SK-N-SH treated with all-trans-retinoic acid at 6 μM for 48 hours (cell line): ENCODE data around the gene EXOC4.

Experiments
- ATAC-seq: fragments of 200-7000 bp; cut with Tn5 transposase; 3 replicates; pipeline ENCODE4 v1.9.1; 2020; ENCODE audit warnings: mild to moderate bottlenecking, moderate library complexity
- ARNTL ChIP-seq: fragments of 450-650 bp; formaldehyde crosslinking; IDR thresholded peaks from 2 replicates; pipeline ENCODE4 v1.5.0; 2020; ENCODE audit warnings: low read depth, mild to moderate bottlenecking, moderate library complexity, borderline replicate concordance
- BACH2 ChIP-seq: fragments of 250-450 bp; sonication (Bioruptor Pico); IDR thresholded peaks from 2 replicates; pipeline ENCODE4 v1.9.0; 2021; ENCODE audit warnings: mild to moderate bottlenecking, borderline replicate concordance
- CREB5 ChIP-seq: fragments of 250-450 bp; sonication (Bioruptor Pico); IDR thresholded peaks from 2 replicates; pipeline ENCODE4 v1.5.1; 2020; ENCODE audit warnings: low read depth, mild to moderate bottlenecking, moderate library complexity
- CSDC2 ChIP-seq: fragments of 250-450 bp; sonication (Bioruptor Pico); IDR thresholded peaks from 2 replicates; pipeline ENCODE4 v1.5.0; 2020; ENCODE audit warnings: mild to moderate bottlenecking, moderate library complexity
- CSRNP3 ChIP-seq: fragments of 250-450 bp; sonication (Bioruptor Pico); IDR thresholded peaks from 2 replicates; pipeline ENCODE4 v1.5.1; 2021; ENCODE audit warnings: mild to moderate bottlenecking, moderate library complexity
- ESRRG ChIP-seq: fragments of 250-450 bp; sonication (Bioruptor Pico); IDR thresholded peaks from 2 replicates; pipeline ENCODE4 v1.6.1; 2021; ENCODE audit warnings: mild to moderate bottlenecking
- GLIS3 ChIP-seq: fragments of 250-450 bp; sonication (Bioruptor Pico); IDR thresholded peaks from 2 replicates; pipeline ENCODE4 v1.5.0; 2020; ENCODE audit warnings: mild to moderate bottlenecking, moderate library complexity
- ISL1 ChIP-seq: fragments of 250-450 bp; sonication (Bioruptor Pico); IDR thresholded peaks from 2 replicates; pipeline ENCODE4 v2.1.2; 2022; ENCODE audit warnings: mild to moderate bottlenecking, moderate library complexity
- OSR1 ChIP-seq: fragments of 250-450 bp; sonication (Bioruptor Pico); IDR thresholded peaks from 2 replicates; pipeline ENCODE4 v1.8.0; 2022; ENCODE audit warnings: moderate library complexity, mild to moderate bottlenecking, inconsistent platforms
- PATZ1 ChIP-seq: fragments of 250-450 bp; sonication (Bioruptor Pico); IDR thresholded peaks from 2 replicates; pipeline ENCODE4 v1.8.0; 2020; ENCODE audit warnings: mild to moderate bottlenecking, moderate library complexity, borderline replicate concordance
- POU6F1 ChIP-seq: fragments of 250-450 bp; sonication (Bioruptor Pico); IDR thresholded peaks from 2 replicates; pipeline ENCODE4 v1.8.0; 2021; ENCODE audit warnings: low read depth, mild to moderate bottlenecking, moderate library complexity, borderline replicate concordance
- RARB ChIP-seq: fragments of 250-450 bp; sonication (Bioruptor Pico); IDR thresholded peaks from 2 replicates; pipeline ENCODE4 v1.8.0; 2021; ENCODE audit warnings: mild to moderate bottlenecking, moderate library complexity
- TCF4 ChIP-seq: fragments of 250-450 bp; sonication (Bioruptor Pico); IDR thresholded peaks from 2 replicates; pipeline ENCODE4 v1.8.0; 2021; ENCODE audit warnings: mild to moderate bottlenecking, moderate library complexity, borderline replicate concordance
- TOX ChIP-seq: fragments of 250-450 bp; sonication (Bioruptor Pico); IDR thresholded peaks from 2 replicates; pipeline ENCODE4 v1.8.0; 2021; ENCODE audit warnings: mild to moderate bottlenecking, moderate library complexity, borderline replicate concordance
- TSHZ2 ChIP-seq: fragments of 250-450 bp; sonication (Bioruptor Pico); IDR thresholded peaks from 2 replicates; pipeline ENCODE4 v1.5.0; 2020; ENCODE audit warnings: mild to moderate bottlenecking, moderate library complexity
- ZC3H10 ChIP-seq: fragments of 250-450 bp; sonication (Bioruptor Pico); IDR thresholded peaks from 2 replicates; pipeline ENCODE4 v1.5.1; 2021; ENCODE audit warnings: mild to moderate bottlenecking, moderate library complexity
- ZFP3 ChIP-seq: fragments of 250-450 bp; sonication (Bioruptor Pico); IDR thresholded peaks from 2 replicates; pipeline ENCODE4 v1.5.0; 2020; ENCODE audit warnings: mild to moderate bottlenecking, moderate library complexity
- ZFP30 ChIP-seq: fragments of 450-650 bp; formaldehyde crosslinking; IDR thresholded peaks from 2 replicates; pipeline ENCODE4 v1.5.0; 2022; ENCODE audit warnings: mild to moderate bottlenecking, moderate library complexity
- ZNF565 ChIP-seq: fragments of 450-650 bp; formaldehyde crosslinking; conservative IDR thresholded peaks from 2 replicates; pipeline ENCODE4 v1.5.0; 2020; ENCODE audit warnings: low read depth, mild to moderate bottlenecking, moderate library complexity
- ZNF8 ChIP-seq: fragments of 450-650 bp; formaldehyde crosslinking; IDR thresholded peaks from 2 replicates; pipeline ENCODE4 v1.5.0; 2020; ENCODE audit warnings: mild to moderate bottlenecking, moderate library complexity

The EXOC4 gene

GRCh38 chr7:133268355-133268754 lies 15.5 kb downstream of the EXOC4 start:
- TF ChIP-seq CREB5 (CRISPR knock-in tag) (no peak), ZNF565 (no peak), TCF4 (CRISPR knock-in tag) (no peak), ARNTL (CRISPR knock-in tag) (no peak), POU6F1 (CRISPR knock-in tag) (no peak), ZC3H10 (CRISPR knock-in tag) (no peak), ISL1 (CRISPR knock-in tag) (no peak), ZFP3 (CRISPR knock-in tag) (no peak), PATZ1 (CRISPR knock-in tag) (no peak), GLIS3 (no peak), TOX (no peak), ZFP30 (CRISPR knock-in tag) (no peak), ESRRG (CRISPR knock-in tag) (no peak), CSRNP3 (CRISPR knock-in tag) (no peak)
- ATAC-seq, result no peak

GRCh38 chr7:133272336-133272735 lies 19.5 kb downstream of the EXOC4 start:
- ATAC-seq, result no peak
- TF ChIP-seq OSR1 (CRISPR knock-in tag) (no peak), GLIS3 (no peak), CSRNP3 (CRISPR knock-in tag) (no peak), ZFP3 (CRISPR knock-in tag) (no peak), PATZ1 (CRISPR knock-in tag) (no peak), CREB5 (CRISPR knock-in tag) (no peak), BACH2 (no peak), CSDC2 (CRISPR knock-in tag) (no peak), RARB (CRISPR knock-in tag) (no peak), TSHZ2 (CRISPR knock-in tag) (no peak), POU6F1 (CRISPR knock-in tag) (no peak), ARNTL (CRISPR knock-in tag) (no peak), ZNF8 (CRISPR knock-in tag) (no peak), ZC3H10 (CRISPR knock-in tag) (no peak), TCF4 (CRISPR knock-in tag) (no peak)
